GM10266 (cell line): ENCODE measurements around the gene UBA52.
"Not testable (repeated sequence)": the region's sequence is repeated elsewhere in the genome, so short reads cannot be mapped to it uniquely, and the experiment has no call there.

Source experiments
- DNase-seq: peaks from one replicate; pipeline ENCODE4 v3.0.0; 2012; ENCODE audit errors: extremely low spot score
- TF ChIP-seq, protein P1 (sequence below): IDR thresholded peaks from 2 replicates; pipeline ENCODE4 v1.5.1; 2012; ENCODE audit warnings: mild to moderate bottlenecking, low read depth; ENCODE audit not compliant: control insufficient read depth, insufficient read depth; ENCODE audit errors: missing control alignments

The UBA52 gene

DNA sequence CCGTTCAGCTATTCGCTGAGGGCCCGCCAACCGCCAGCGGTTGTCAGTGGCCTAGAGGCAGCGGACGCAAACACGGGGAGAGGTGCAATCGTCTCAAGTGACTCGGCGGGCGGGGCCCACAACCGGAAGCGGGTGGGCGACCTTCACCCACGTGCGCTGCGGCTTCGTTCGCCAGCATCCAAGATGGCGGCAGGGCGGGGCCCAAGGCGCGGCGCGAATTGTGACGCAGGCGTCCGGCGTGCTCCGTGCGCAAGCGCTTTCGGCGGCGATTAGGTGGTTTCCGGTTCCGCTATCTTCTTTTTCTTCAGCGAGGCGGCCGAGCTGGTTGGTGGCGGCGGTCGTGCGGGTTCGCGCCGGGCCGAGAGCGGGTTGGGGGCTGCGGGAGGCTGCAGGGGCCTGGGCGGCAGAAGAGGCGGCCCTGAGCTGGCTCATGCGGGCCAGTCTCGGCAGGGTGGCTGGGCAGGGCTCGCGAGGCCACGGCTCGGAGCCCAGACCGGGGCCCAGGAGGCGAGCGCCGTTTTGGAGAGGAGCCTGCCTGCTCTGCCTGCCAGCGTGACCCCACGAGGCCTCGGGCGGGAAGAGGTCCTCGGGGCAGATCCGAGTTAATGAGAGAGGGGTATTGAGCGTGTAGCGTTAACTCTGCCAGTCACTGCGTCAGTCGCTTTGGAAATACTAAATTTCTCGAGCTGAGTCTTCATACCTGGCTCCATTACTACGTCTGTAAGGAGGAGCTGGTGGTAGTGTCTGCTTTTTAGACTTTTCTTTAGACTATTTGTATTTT, at the start of gene UBA52:
UBA52 (plus strand) TSS at position 294 of the 781 bp plus-strand sequence. CDS start 1,444 bp downstream, outside the sequence.
- DNase-seq = peak; percentile 94
- TF ChIP-seq, protein P1, sequence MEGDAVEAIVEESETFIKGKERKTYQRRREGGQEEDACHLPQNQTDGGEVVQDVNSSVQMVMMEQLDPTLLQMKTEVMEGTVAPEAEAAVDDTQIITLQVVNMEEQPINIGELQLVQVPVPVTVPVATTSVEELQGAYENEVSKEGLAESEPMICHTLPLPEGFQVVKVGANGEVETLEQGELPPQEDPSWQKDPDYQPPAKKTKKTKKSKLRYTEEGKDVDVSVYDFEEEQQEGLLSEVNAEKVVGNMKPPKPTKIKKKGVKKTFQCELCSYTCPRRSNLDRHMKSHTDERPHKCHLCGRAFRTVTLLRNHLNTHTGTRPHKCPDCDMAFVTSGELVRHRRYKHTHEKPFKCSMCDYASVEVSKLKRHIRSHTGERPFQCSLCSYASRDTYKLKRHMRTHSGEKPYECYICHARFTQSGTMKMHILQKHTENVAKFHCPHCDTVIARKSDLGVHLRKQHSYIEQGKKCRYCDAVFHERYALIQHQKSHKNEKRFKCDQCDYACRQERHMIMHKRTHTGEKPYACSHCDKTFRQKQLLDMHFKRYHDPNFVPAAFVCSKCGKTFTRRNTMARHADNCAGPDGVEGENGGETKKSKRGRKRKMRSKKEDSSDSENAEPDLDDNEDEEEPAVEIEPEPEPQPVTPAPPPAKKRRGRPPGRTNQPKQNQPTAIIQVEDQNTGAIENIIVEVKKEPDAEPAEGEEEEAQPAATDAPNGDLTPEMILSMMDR = no peak

DNA sequence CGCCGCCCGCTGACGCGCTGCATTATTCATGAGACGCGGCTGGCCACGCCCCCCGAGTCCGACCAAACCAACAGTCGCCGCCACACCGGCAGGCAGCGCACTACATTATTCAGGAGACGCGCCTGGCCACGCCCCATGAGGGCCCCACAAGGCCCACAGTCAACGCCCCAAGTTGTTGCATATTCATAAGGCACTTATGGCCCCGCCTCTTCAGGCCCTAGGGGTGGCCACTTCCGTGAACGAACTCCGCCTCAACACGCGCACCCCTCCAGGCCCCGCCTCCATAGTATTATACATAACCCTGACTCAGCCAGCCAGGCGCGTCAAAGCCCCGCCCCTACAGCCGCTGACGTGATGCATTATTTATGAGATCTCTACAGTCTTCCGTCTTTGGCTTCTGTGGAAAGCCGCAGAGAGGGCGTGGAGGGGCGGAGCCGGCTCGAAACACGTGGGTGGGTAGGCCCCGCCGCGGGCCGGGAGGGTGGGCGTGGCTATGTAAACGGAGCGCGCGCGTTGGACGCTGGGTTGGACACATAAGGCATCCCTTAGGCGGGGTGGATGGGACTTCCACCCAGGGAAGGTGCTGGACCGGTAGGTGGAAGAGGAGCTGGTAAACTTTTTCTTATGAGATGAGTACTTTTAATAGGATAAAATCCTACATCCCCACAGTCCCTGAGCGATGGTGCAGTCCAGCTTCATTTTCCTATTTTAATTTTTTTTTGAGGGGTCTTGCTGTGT, 49.4 kb upstream of the UBA52 start:
- TF ChIP-seq, protein P1 = no peak
- DNase-seq = peak; percentile 98

DNA sequence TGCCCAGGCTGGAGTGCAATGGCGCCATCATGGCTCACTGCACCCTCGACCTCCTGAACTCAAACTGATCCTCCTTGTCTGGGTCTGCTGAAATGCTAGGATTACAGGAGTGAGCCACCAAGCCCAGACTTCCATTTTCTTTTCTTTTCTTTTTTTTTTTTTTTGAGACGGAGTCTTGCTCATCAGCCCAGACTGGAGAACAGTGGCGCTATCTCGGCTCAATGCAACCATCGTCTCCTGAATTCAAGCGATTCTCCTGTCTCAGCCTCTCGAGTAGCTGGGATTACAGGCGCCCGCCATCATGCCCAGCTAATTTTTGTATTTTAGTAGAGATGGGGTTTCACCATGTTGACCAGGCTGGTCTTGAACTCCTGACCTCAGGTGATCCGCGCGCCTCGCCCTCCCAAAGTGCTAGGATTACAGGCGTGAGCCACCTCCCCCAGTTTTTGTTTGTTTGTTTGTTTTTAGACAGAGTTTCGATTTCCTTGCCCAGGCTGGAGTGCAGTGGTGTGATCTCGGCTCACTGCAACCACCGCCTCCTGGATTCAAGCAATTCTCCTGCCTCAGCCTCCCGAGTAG, 48.7 kb upstream of the UBA52 start:
- not testable (repeated sequence) for DNase-seq

DNA sequence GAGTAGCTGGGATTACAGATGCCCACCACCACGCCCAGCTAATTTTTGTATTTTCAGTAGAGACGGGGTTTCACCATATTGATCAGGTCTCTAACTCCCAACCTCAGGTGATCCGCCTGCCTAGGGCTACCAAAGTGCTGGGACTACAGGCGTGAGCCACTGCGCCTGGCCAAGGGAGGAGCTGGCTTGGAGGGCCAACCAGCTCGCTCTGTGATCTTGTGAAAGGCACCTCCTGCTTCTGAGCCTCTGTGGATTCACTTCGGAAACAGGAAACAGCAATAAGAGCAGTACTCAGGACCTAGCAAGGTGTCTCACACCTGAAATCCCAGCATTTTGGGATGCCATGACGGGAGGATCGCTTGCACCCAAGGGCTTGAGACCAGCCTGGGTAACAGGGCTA, 47.8 kb upstream of the UBA52 start:
- TF ChIP-seq, protein P1 = no peak
- DNase-seq = no peak

DNA sequence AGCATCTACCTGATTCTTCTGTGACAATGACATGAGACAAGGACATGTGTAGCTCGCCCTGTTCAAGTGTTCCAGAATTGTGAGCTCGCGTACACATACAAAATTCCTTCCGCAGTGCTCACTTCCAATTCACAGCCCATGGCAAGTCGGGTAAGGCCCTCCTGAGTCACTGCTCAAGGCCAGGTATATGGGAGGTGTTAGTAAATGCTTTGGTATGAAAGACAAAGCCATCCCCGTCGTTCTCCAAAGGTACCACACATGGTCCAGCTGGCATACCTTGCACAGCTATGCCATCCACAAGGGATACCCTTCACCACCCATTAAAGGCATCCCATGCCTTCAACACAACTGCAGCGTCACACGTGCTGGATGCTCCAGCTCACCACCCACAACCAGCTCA, 45.3 kb upstream of the UBA52 start:
- TF ChIP-seq, protein P1 = no peak
- no peak for DNase-seq

DNA sequence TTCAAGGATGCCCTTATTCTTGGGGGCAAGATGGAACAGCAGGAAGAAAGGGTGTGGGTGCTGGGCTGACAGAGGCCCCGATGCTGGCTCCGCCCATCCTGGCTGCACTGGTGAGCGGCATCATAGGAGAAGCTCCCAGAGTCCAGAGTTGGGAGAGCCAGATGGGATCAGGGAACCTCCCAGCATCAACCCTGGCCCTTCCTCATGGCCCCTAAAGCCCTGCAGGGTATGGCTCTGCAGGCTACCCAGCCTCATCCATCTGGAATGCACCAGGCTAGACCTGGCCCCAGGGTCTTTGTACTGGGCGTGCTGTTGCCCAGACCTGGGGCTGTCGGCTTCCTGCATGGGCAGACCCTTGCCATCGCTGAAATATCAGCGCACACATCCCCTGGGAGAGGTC, 41.9 kb upstream of the UBA52 start:
- TF ChIP-seq, protein P1 = no peak
- no peak for DNase-seq

DNA sequence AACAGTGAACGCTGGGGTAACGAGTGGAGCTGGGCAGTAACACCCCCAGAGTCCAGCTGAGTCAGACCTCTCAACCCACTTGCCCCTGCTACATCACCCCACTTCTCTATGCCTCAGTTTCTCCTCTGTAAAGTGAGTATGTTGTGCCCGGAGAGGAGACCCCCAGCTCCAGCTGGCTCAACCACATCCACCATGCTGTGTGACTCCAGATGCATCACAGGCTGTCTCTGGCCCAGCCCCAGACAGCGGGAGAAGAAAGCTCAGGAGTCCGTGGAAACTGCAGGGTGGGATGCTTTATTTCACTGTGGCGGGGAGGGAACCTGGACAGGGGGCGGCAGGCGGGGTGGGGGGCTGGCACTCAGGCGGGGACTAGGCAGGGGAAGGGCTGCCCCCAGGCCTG, 40.2 kb upstream of the UBA52 start:
- no peak for DNase-seq
- TF ChIP-seq, protein P1 = no peak
